Measurements from ENCODE around the gene ZNF253.

GRCh38 chr19:19823916-19824315, 41.8 kb upstream of the ZNF253 start:
- TF ChIP-seq POLR2A (IDR thresholded peaks at IDR 0.05) = no peak
- no peak for TF ChIP-seq CTCF (IDR thresholded peaks at IDR 0.05)

Data from ovary (tissue), 3 donors.